Measurements from ENCODE around the gene TBL3.

The TBL3 gene

DNA sequence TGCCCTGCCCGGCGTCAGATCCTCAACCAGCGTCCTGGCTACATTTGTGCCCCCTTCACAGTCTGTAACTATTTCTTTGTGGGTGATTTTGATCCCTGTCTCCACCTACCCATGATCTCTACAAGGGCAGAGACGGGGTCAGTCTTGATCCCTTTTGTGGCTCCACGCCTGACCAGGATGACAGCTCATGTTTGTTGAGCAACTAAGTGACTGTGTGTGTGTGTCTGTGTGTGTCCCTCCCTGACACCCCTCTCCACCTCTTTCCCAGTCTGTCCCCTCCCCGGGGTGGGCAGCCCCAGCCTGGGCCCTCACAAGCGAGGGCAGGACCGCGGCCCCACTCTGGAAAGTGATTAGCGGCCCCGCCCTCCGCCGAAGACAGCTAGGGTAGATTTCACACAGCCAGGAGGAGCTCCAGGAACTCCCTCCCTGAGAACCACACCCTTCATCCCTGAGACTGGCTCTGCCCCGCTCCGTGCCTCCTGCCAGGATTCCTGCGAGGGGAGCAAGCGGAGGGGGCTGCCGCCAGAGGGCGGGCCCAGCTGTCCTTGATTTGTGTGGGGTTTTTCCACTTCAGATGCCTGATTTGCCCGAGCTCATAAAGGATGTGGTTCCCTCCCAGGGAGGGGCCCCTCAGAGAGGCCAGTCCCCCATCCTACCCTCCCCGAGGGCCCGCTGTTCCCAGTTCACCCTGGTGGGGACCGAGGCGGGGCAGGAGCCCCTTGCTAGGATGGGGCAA is 48.4 kb upstream of the TBL3 start (continued):
- TF ChIP-seq, protein P1, sequence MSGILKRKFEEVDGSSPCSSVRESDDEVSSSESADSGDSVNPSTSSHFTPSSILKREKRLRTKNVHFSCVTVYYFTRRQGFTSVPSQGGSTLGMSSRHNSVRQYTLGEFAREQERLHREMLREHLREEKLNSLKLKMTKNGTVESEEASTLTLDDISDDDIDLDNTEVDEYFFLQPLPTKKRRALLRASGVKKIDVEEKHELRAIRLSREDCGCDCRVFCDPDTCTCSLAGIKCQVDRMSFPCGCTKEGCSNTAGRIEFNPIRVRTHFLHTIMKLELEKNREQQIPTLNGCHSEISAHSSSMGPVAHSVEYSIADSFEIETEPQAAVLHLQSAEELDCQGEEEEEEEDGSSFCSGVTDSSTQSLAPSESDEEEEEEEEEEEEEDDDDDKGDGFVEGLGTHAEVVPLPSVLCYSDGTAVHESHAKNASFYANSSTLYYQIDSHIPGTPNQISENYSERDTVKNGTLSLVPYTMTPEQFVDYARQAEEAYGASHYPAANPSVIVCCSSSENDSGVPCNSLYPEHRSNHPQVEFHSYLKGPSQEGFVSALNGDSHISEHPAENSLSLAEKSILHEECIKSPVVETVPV (CRISPR knock-in tag; IDR thresholded peaks at IDR 0.05), result no peak
- no peak for TF ChIP-seq PPARA (CRISPR knock-in tag; IDR thresholded peaks at IDR 0.05; ENCODE audit: borderline replicate concordance)
- TF ChIP-seq ZFP3 (CRISPR knock-in tag; IDR thresholded peaks at IDR 0.05), result no peak
- no peak for TF ChIP-seq TOX (CRISPR knock-in tag; IDR thresholded peaks at IDR 0.05; ENCODE audit: borderline replicate concordance)

DNA sequence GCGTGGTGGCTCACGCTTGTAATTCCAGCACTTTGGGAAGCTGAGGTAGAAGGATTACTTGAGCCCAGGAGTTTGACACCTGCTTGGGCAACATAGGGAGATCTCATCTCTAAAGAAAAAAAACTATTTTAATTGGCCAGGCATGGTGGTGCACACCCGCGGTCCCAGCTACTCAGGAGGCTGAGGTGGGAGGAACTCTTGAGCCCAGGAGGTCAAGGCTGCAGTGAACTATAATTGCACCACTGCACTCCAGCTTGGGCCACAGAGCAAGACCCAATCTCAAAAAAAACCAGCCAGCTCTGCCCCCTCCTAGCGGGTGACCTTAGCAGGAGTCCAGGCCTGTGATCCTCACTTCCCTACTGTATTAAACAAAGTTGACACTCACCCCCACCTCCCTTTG is 47.8 kb upstream of the TBL3 start:
- no peak for TF ChIP-seq ZFP30 (CRISPR knock-in tag; IDR thresholded peaks at IDR 0.05)
- TF ChIP-seq, protein P2, sequence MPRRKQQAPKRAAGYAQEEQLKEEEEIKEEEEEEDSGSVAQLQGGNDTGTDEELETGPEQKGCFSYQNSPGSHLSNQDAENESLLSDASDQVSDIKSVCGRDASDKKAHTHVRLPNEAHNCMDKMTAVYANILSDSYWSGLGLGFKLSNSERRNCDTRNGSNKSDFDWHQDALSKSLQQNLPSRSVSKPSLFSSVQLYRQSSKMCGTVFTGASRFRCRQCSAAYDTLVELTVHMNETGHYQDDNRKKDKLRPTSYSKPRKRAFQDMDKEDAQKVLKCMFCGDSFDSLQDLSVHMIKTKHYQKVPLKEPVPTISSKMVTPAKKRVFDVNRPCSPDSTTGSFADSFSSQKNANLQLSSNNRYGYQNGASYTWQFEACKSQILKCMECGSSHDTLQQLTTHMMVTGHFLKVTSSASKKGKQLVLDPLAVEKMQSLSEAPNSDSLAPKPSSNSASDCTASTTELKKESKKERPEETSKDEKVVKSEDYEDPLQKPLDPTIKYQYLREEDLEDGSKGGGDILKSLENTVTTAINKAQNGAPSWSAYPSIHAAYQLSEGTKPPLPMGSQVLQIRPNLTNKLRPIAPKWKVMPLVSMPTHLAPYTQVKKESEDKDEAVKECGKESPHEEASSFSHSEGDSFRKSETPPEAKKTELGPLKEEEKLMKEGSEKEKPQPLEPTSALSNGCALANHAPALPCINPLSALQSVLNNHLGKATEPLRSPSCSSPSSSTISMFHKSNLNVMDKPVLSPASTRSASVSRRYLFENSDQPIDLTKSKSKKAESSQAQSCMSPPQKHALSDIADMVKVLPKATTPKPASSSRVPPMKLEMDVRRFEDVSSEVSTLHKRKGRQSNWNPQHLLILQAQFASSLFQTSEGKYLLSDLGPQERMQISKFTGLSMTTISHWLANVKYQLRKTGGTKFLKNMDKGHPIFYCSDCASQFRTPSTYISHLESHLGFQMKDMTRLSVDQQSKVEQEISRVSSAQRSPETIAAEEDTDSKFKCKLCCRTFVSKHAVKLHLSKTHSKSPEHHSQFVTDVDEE (CRISPR knock-in tag; IDR thresholded peaks at IDR 0.05), result no peak
- TF ChIP-seq ZNF8 (CRISPR knock-in tag; IDR thresholded peaks at IDR 0.05), result no peak
- TF ChIP-seq ESRRG (CRISPR knock-in tag; IDR thresholded peaks at IDR 0.05), result no peak
- no peak for TF ChIP-seq ZNF565 (CRISPR knock-in tag; conservative IDR thresholded peaks at IDR 0.05; ENCODE audit: low read depth)
- no peak for TF ChIP-seq ZFP3 (CRISPR knock-in tag; IDR thresholded peaks at IDR 0.05)
- no peak for TF ChIP-seq BACH2 (CRISPR knock-in tag; IDR thresholded peaks at IDR 0.05; ENCODE audit: borderline replicate concordance)
- TF ChIP-seq OSR1 (CRISPR knock-in tag; IDR thresholded peaks at IDR 0.05), result no peak
- TF ChIP-seq, protein P1 (CRISPR knock-in tag; IDR thresholded peaks at IDR 0.05), result no peak
- no peak for ATAC-seq

- no peak for ATAC-seq
- TF ChIP-seq PPARA (CRISPR knock-in tag; IDR thresholded peaks at IDR 0.05; ENCODE audit: borderline replicate concordance) (no peak), CSDC2 (CRISPR knock-in tag; IDR thresholded peaks at IDR 0.05) (no peak), GLIS3 (CRISPR knock-in tag; IDR thresholded peaks at IDR 0.05) (no peak), ZNF565 (CRISPR knock-in tag; conservative IDR thresholded peaks at IDR 0.05; ENCODE audit: low read depth) (no peak), ZNF8 (CRISPR knock-in tag; IDR thresholded peaks at IDR 0.05) (no peak), ZFP30 (CRISPR knock-in tag; IDR thresholded peaks at IDR 0.05) (no peak), BACH2 (CRISPR knock-in tag; IDR thresholded peaks at IDR 0.05; ENCODE audit: borderline replicate concordance) (no peak), ARNTL (CRISPR knock-in tag; IDR thresholded peaks at IDR 0.05; ENCODE audit: borderline replicate concordance, low read depth) (no peak), ZNF70 (CRISPR knock-in tag; IDR thresholded peaks at IDR 0.05) (no peak)
- TF ChIP-seq, protein P1 (CRISPR knock-in tag; IDR thresholded peaks at IDR 0.05), result no peak
- TF ChIP-seq, protein P2 (CRISPR knock-in tag; IDR thresholded peaks at IDR 0.05), result no peak
Observed at GRCh38 chr16:1926271-1926670, 45.6 kb upstream of the TBL3 start.

DNA sequence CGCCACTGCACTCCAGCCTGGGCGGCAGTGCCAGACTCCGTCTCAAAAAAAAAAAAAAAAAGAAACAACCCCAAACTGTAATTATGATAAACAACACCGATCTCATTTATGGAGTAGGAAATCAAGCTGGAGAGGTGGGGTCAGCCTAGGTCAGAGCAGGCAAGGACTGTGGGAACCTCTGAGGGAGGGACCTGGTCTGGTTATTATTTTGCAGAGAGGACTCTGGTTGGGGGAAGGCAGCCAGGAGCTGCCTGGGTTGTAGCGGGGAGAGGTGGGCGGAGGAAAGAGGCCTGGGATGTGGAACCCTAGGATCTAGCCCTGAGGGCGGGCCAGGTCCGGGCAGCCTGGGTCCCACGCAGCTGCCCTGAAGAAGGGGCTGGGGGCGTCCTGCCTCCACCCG is 42.7 kb upstream of the TBL3 start:
- peak; percentile 78 for ATAC-seq
- no peak for TF ChIP-seq ISL1 (CRISPR knock-in tag; IDR thresholded peaks at IDR 0.05)
- no peak for TF ChIP-seq POU6F1 (CRISPR knock-in tag; IDR thresholded peaks at IDR 0.05; ENCODE audit: borderline replicate concordance, low read depth)
- no peak for TF ChIP-seq PPARA (CRISPR knock-in tag; IDR thresholded peaks at IDR 0.05; ENCODE audit: borderline replicate concordance)
- no peak for TF ChIP-seq CSDC2 (CRISPR knock-in tag; IDR thresholded peaks at IDR 0.05)
- TF ChIP-seq, protein P2 (CRISPR knock-in tag; IDR thresholded peaks at IDR 0.05), result no peak
- no peak for TF ChIP-seq ZNF565 (CRISPR knock-in tag; conservative IDR thresholded peaks at IDR 0.05; ENCODE audit: low read depth)
- TF ChIP-seq ZC3H10 (CRISPR knock-in tag; IDR thresholded peaks at IDR 0.05), result no peak
- TF ChIP-seq RARB (CRISPR knock-in tag; IDR thresholded peaks at IDR 0.05), result no peak
- TF ChIP-seq GLIS3 (CRISPR knock-in tag; IDR thresholded peaks at IDR 0.05), result no peak

Data from SK-N-SH treated with all-trans-retinoic acid at 6 μM for 48 hours (cell line).